Stimulated activated CD4-positive, alpha-beta T cell treated with anti-CD3 and anti-CD28 coated beads, TNF-alpha, amount 100 ng/mL, for 1 hour (primary cell): Measurements from ENCODE around the gene PCAT7.
"Not testable (repeated sequence)": the region's sequence is repeated elsewhere in the genome, so short reads cannot be mapped to it uniquely, and the experiment has no call there.

Source experiments
- DNase-seq, 3 donors: peaks; one replicate each; pipeline ENCODE4 v3.0.0-alpha.2; 2020; ENCODE audit warnings: low read depth in 3 of 3, low spot score in 1 of 3

PCAT7 gene

GRCh38 chr9:94563548-94563947, 8.7 kb downstream of the PCAT7 start:
- DNase-seq: no peak

GRCh38 chr9:94564279-94564678, 9.4 kb downstream of the PCAT7 start:
- not testable (repeated sequence) for DNase-seq

DNA sequence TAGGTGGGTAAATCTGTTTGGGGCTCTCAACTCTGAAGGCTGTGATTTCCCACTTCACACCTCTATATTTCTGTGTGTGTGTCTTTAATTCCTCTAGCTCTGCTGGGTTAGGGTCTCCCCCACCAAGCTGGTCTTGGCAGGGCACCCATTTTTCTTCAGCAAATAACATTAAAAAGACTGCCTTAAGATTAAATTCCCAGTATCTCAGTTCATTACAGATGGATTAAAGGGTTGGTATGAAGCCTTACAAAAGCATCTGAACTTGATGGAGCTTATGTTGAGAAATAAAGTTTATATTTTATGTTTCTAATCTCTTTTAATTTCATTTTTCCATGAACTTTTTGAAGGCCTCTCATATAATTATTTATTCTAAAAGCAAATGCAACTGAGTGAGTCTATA, 11.7 kb downstream of the PCAT7 start:
- DNase-seq: no peak

GRCh38 chr9:94567271-94567670, 12.4 kb downstream of the PCAT7 start:
- DNase-seq: no peak

DNA sequence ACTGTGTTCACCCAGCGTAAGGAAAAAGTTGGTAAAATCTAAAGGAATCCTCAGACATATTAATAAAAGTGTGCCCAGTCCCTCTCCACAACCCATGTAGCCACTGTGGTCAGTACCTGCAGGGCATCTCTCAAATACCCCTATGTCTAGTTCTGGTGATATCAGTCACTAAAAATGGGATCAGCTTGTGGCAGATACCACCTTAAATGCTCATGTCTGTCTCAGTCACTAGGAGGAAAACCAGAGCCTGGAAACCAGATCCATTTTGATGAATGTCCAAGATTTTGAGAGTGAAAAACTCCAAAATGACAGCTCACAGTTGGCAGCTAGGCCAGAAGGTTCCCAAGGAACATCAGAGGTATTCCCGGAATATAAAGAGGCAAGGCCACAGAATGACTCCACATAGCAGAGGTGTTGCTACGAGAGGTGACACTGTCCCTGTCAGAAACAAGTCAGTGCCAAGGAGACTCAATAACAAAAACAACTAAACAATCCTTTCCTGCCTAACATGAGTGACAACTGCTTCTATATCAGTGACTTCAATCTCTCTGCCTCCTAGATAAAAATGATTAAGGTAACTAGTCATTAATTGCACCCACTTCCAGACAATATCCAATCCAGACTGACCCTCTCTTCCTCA, 13.5 kb downstream of the PCAT7 start:
- no peak for DNase-seq

GRCh38 chr9:94568972-94569712, 14.3 kb downstream of the PCAT7 start:
- DNase-seq: no peak

- no peak for DNase-seq
Observed at GRCh38 chr9:94576131-94576530, 21.2 kb downstream of the PCAT7 start.

DNA sequence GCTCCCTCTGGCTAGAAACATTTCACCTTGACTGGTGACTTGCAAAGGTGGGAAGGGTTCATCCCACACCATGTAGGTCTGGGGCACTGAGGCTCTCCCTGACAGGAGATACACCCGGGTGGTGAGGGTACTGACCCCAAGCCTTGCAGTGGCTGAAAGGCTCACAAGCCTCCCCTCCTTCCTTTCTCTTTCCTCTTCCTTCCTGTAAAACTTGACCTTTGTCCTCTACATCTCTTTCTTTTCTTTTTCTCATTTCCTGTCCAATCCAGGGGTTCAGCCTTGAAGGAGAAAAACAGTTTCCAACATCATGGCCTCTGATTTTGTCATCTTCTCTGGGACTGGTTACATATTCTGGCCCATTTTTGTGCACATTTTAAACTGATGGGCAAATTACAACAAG, 22.2 kb downstream of the PCAT7 start:
- no peak for DNase-seq

DNA sequence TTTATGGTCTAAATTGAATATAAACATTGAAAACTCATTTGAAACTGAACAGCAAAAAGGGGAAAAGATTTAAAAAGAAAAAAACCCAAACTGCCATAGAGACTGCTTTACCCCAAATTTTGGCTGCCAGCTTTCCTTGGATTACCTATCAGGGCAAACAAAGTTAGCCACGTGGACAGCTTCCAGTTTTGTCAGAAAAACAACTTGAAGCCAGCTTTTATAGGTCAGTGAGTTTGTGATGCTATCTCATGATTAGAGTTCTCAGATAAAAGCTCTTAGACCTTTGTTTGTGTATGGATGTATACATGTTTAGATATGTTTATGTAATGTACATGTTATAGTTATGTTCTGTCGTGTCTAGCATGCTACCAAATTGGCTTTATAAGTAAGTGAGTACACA, 22.7 kb downstream of the PCAT7 start:
- no peak for DNase-seq

DNA sequence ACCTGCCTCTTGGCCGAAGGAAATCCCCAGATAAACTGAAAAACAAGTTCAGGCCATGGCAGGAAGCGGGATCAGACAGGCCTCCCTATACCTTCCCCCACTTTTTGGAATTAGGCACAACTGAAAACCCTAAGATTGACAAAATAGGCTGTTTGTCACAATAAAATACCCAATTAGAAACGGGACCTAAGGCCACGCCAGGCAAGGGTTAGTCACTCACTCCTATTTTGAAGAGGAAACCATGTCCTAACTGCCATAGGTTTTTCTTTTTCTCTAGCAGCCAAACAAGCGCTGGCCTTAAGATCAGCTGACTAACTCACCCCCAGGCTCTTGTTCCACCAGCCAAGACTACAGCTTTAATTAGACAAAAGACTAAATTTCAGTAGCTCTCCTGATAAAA, 26.8 kb downstream of the PCAT7 start:
- DNase-seq: no peak

DNA sequence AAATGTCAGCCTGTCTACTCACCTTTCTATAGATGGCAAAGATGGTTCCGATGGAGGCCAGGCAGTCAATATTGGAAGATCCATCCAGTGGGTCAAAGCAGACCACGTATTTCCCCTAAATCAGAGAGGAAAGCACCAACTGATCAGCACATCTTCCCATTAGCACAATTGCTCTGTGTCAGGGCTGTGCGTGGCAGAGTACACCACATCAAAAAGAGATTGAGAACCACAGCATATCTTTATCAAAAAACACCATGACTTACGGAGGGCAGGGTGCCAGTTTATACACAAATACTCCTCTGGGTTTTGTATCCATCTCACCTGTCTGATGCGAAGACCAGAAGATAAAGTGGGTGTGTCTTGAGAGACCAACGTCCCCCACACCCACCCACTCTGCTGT, 29.7 kb downstream of the PCAT7 start:
- DNase-seq: no peak

- DNase-seq: no peak
Observed at GRCh38 chr9:94586316-94586715, 31.4 kb downstream of the PCAT7 start.

DNA sequence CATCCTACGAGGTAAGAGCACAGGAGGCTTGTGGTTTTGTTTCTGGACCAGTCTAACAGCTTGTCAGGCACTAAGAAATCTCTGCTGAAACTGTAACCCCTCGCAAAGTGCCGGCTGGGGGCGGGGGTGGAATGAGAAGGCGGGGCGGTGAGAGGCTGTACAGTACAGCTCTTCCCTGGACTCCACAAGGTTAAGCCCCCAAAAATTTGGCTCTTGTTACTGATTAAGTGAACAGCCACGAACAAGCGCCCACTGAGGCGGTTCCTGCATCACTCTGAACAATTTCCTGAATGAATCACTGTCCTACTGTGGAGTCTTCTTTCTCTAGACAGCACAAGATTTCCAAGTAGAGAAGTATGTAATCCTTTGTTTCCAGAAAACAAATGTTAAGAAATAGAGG, 31.9 kb downstream of the PCAT7 start:
- DNase-seq: no peak

DNA sequence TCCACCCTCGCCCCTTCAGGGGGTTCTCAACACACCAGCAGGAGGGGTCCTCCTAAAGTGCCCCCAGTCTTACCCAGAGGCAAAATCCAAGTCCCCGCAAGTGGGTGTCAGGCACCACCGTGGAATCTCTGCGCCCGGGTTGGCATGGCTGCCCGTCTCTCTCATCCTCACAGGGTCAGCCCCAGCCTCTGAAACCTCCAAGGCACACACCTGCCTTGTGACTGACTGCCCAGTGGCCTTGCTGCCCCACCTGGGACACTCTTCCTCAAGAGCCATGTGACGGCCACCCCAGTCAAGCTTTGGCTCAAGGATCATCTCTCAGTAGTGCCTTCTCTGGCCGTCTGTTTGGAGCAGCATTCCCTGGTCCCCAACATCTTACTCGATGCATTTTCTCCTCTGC, 33.8 kb downstream of the PCAT7 start:
- DNase-seq: no peak

GRCh38 chr9:94591046-94591545, 36.2 kb downstream of the PCAT7 start:
- DNase-seq: not testable (repeated sequence)

DNA sequence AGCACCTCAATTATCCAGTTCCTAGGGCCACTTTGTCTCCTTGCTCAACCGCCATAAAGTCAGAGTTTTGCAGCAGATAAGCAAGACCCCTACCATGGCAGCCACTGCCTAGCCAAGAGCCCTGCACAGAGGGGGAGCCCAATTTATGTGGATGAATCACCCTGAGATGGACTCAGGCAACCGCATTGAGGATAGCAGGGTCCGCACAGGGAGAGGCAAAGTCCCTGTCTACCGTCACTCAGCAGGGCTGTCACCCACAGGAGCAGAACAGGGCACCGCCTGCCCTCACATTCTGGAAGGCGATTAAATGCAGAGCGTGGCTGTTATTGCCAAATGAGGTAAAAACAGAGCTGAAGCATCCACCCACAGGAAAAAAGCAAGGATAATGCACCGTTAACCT, 37.0 kb downstream of the PCAT7 start:
- no peak for DNase-seq

- DNase-seq: not testable (repeated sequence)
Observed at GRCh38 chr9:94592683-94593082, 37.8 kb downstream of the PCAT7 start.

GRCh38 chr9:94593459-94594345, 38.8 kb downstream of the PCAT7 start, which contains the start of gene FBP2:
TSS of gene FBP2 (minus strand) at chr9:94593824. CDS start at chr9:94593726, 98 bp downstream.
- DNase-seq: no peak

DNA sequence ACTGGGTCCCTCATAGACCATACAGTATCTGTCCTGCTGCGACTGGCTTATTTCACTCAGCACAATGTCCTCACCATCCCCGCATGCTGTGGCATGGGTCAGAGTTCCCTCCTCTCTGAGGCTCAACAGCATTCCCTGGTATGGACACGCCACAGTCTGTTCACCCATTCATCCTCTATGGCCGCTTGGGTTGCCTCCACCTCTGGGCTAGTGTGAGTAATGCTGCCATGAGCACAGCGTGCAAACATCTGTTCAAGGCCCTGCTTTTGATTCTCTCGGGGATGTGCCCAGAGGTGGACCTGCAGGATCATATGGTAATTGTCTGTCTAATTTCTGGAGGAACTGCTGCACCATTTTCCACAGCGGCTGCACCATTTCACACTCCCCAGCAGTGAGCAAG, 44.2 kb downstream of the PCAT7 start:
- no peak for DNase-seq

DNA sequence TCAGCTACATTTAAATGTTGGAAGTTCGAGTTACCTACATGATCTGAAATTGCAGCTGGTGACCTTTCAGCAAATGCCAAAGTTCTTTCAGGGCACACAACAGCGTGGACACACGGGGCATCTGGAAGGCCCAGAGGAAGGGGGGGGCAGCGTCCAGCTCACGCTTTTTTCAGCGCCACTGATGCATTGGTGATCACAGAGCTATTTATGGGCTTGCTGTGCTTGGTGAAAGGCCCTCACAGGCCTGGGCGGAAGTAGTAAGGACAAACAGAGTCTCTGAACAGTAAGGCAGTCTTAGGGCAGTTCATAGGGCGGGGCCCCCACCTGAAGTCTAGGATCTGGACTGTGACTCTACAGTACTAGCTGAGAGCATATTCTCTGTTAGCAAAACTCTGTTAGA, 45.4 kb downstream of the PCAT7 start:
- no peak for DNase-seq

DNA sequence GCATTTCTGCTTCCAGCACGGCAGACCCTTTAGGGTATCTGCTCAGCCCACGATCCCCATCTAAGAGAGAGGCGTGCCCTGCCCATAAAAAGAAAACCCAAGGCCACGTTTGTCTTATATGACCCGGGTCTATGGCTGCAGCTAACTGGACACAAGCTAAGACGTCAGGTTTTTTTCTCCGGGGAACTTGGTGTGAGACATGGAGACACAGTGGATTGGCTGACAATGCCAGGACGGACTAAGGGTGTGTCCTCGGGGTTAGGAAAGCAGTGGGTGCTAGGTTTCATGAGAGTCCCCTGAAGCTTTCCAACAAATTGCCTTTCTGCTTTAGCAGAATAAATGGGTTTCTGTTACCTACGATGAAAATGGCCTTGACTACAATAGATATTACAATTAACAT, 45.8 kb downstream of the PCAT7 start:
- DNase-seq: no peak

- DNase-seq: no peak
Observed at GRCh38 chr9:94602666-94603065, 47.8 kb downstream of the PCAT7 start.
